Astrocyte (in vitro differentiated cells and primary cell): ENCODE results near the gene CMTM8.

Experiments
- CTCF ChIP-seq: IDR thresholded peaks from 2 replicates; pipeline ENCODE4 v1.5.1; 2011; ENCODE audit warnings: low read depth, mild to moderate bottlenecking, inconsistent platforms, low read length, moderate library complexity; ENCODE audit not compliant: insufficient read depth
- EZH2 ChIP-seq: IDR thresholded peaks from 2 replicates; pipeline ENCODE4 v1.6.1; 2012; ENCODE audit warnings: mild to moderate bottlenecking, low read length, inconsistent platforms; ENCODE audit not compliant: insufficient read depth

DNA sequence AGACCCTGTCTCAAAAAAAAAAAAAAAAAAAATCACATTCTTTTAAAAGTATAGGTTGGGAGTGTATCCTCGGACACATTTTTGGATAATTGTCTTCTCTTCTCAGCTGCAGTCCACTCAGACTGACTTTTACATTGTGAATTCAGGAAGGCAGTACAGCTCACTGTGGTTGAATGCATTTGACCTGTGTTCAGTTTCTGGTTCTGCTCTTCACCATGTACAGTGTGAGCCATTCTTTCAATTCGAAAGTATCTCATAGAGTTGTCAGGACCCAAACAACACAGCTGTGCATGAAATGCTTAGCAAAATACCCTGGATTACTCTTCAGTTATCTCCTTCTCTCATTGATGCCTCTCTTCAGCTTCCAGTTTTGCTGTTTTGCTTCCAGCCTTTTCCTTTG, 5.0 kb downstream of the CMTM8 start:
- TF ChIP-seq CTCF = no peak
- no peak for TF ChIP-seq EZH2
